H9 (cell line): ENCODE results near the gene DDAH2. TPM values are rescaled to one million over a fixed set of nuclear protein-coding genes. Genes with fewer than 3 reads are reported as not detected.

Experiments
- DNase-seq: peaks from one replicate; pipeline ENCODE4 v3.0.0-alpha.2; 2017
- H2AFZ ChIP-seq: one replicate; pipeline ENCODE4 v1.6.1; 2013; ENCODE audit warnings: mild to moderate bottlenecking, low read length, control low read depth, moderate library complexity
- H2AK5ac ChIP-seq: 2 replicates; pipeline ENCODE4 v1.6.1; 2013; ENCODE audit warnings: low read length, control low read depth, mixed read lengths; ENCODE audit not compliant: insufficient read length
- H2BK120ac ChIP-seq: one replicate; pipeline ENCODE4 v1.6.1; 2013; ENCODE audit warnings: low read depth, mild to moderate bottlenecking, low read length, control low read depth, inconsistent platforms; ENCODE audit not compliant: poor library complexity, severe bottlenecking
- H2BK12ac ChIP-seq: 2 replicates; pipeline ENCODE4 v1.6.1; 2013; ENCODE audit warnings: low read length, control low read depth, mixed read lengths, low read depth; ENCODE audit not compliant: insufficient read length
- H2BK15ac ChIP-seq: 2 replicates; pipeline ENCODE4 v1.6.1; 2013; ENCODE audit warnings: low read depth, low read length, control low read depth
- H2BK20ac ChIP-seq: one replicate; pipeline ENCODE4 v1.6.1; 2013; ENCODE audit warnings: low read depth, mild to moderate bottlenecking, low read length, control low read depth, inconsistent platforms; ENCODE audit not compliant: poor library complexity, severe bottlenecking
- H2BK5ac ChIP-seq: 2 replicates; pipeline ENCODE4 v1.6.1; 2013; ENCODE audit warnings: low read length, control low read depth, mixed read lengths; ENCODE audit not compliant: insufficient read length
- H3K14ac ChIP-seq: 2 replicates; pipeline ENCODE4 v1.6.1; 2013; ENCODE audit warnings: low read length, control low read depth; ENCODE audit not compliant: insufficient read depth
- H3K18ac ChIP-seq: 2 replicates; pipeline ENCODE4 v1.6.1; 2013; ENCODE audit warnings: low read depth, mild to moderate bottlenecking, mixed read lengths, low read length, control low read depth; ENCODE audit not compliant: insufficient read length
- H3K23ac ChIP-seq: 2 replicates; pipeline ENCODE4 v1.6.1; 2013; ENCODE audit warnings: low read length, control low read depth, mixed read lengths, low read depth; ENCODE audit not compliant: insufficient read length
- H3K23me2 ChIP-seq: 2 replicates; pipeline ENCODE4 v1.6.1; 2013; ENCODE audit warnings: low read depth, mild to moderate bottlenecking, mixed read lengths, low read length, control low read depth; ENCODE audit not compliant: insufficient read length, poor library complexity, severe bottlenecking
- H3K27ac ChIP-seq: 2 replicates; pipeline ENCODE4 v1.5.1; 2013; ENCODE audit warnings: low read length, control low read depth, mixed read lengths, low read depth; ENCODE audit not compliant: insufficient read length
- H3K27me3 ChIP-seq: 2 replicates; pipeline ENCODE4 v1.6.1; 2013; ENCODE audit warnings: low read length, control low read depth, inconsistent platforms; ENCODE audit not compliant: insufficient read depth
- H3K4ac ChIP-seq: 2 replicates; pipeline ENCODE4 v1.6.1; 2013; ENCODE audit warnings: low read depth, mild to moderate bottlenecking, control low read depth, inconsistent platforms, low read length, moderate library complexity
- H3K4me1 ChIP-seq: 2 replicates; pipeline ENCODE4 v1.6.1; 2013; ENCODE audit warnings: low read length, control low read depth, inconsistent platforms; ENCODE audit not compliant: insufficient read depth
- H3K4me2 ChIP-seq: 2 replicates; pipeline ENCODE4 v1.6.1; 2013; ENCODE audit warnings: low read length, control low read depth, mixed read lengths; ENCODE audit not compliant: insufficient read length, insufficient read depth
- H3K56ac ChIP-seq: 2 replicates; pipeline ENCODE4 v1.6.1; 2013; ENCODE audit warnings: low read depth, mild to moderate bottlenecking, mixed read lengths, low read length, control low read depth; ENCODE audit not compliant: insufficient read length
- H3K79me1 ChIP-seq: 2 replicates; pipeline ENCODE4 v1.6.1; 2013; ENCODE audit warnings: low read depth, mild to moderate bottlenecking, moderate library complexity, low read length, control low read depth, inconsistent platforms; ENCODE audit not compliant: insufficient read depth, poor library complexity, severe bottlenecking
- H3K79me2 ChIP-seq: 2 replicates; pipeline ENCODE4 v1.6.1; 2013; ENCODE audit warnings: low read length, control low read depth, inconsistent platforms; ENCODE audit not compliant: insufficient read depth
- H3K9ac ChIP-seq: 2 replicates; pipeline ENCODE4 v1.6.1; 2013; ENCODE audit warnings: low read length, control low read depth, mixed read lengths; ENCODE audit not compliant: insufficient read length; ENCODE audit errors: extremely low read depth
- H3K9me3 ChIP-seq: one replicate; pipeline ENCODE4 v1.6.1; 2013; ENCODE audit warnings: low read depth, low read length, inconsistent platforms; ENCODE audit not compliant: control insufficient read depth
- H3T11ph ChIP-seq: one replicate; pipeline ENCODE4 v1.6.1; 2013; ENCODE audit warnings: mild to moderate bottlenecking, low read length, control low read depth, inconsistent platforms
- H4K20me1 ChIP-seq: one replicate; pipeline ENCODE4 v1.6.1; 2013; ENCODE audit not compliant: control insufficient read depth, insufficient read length, insufficient read depth
- H4K5ac ChIP-seq: 2 replicates; pipeline ENCODE4 v1.6.1; 2013; ENCODE audit warnings: low read depth, mild to moderate bottlenecking, mixed read lengths, low read length, control low read depth; ENCODE audit not compliant: insufficient read length
- H4K8ac ChIP-seq: replicated peaks from 2 replicates; pipeline ENCODE4 v1.6.1; 2013; ENCODE audit warnings: low read length, control low read depth, mixed read lengths, low read depth; ENCODE audit not compliant: insufficient read length
- H4K91ac ChIP-seq: 2 replicates; pipeline ENCODE4 v1.6.1; 2013; ENCODE audit warnings: low read depth, mild to moderate bottlenecking, moderate library complexity, mixed read lengths, low read length, control low read depth; ENCODE audit not compliant: insufficient read length
- H3K27ac Mint-ChIP-seq, 3 experiments: 2 replicates in 2 of 3; 3 replicates in 1 of 3; pipeline ENCODE4 v1.8.0; 2020 to 2021; ENCODE audit warnings: mixed read lengths in 3 of 3, mild to moderate bottlenecking in 1 of 3, moderate library complexity in 1 of 3
- H3K27me3 Mint-ChIP-seq: 2 replicates; pipeline ENCODE4 v1.8.0; 2021; ENCODE audit warnings: low read depth, mild to moderate bottlenecking, moderate library complexity, mixed read lengths
- H3K36me3 Mint-ChIP-seq, 3 experiments: 2 replicates in 2 of 3; 3 replicates in 1 of 3; pipeline ENCODE4 v1.8.0; 2020 to 2021; ENCODE audit warnings: low read depth in 3 of 3, mixed read lengths in 3 of 3; ENCODE audit not compliant: insufficient read depth in 1 of 3
- H3K4me1 Mint-ChIP-seq, 2 experiments: 2 replicates each; pipeline ENCODE4 v1.8.0; 2020; ENCODE audit warnings: mixed read lengths in 2 of 2
- H3K4me3 Mint-ChIP-seq, 2 experiments: 2 replicates in 1 of 2; 3 replicates in 1 of 2; pipeline ENCODE4 v1.8.0; 2020 to 2021; ENCODE audit warnings: mild to moderate bottlenecking in 2 of 2, mixed read lengths in 2 of 2, moderate library complexity in 1 of 2
- H3K9me3 Mint-ChIP-seq, 2 experiments: 2 replicates in 1 of 2; 3 replicates in 1 of 2; pipeline ENCODE4 v1.8.0; 2020; ENCODE audit warnings: mild to moderate bottlenecking in 2 of 2, mixed read lengths in 2 of 2, moderate library complexity in 1 of 2
- CTCF ChIP-seq: fragments of 200-600 bp; sonication (generic); conservative IDR thresholded peaks from 3 replicates; pipeline ENCODE4 v1.8.0; 2021; ENCODE audit warnings: antibody characterized with exemption, mild to moderate bottlenecking
- WGBS: extraction: QIAGEN DNeasy Blood & Tissue Kit; methylation state at CpG from one replicate; pipeline ENCODE4 v1.1.7; 2013; ENCODE audit warnings: missing lambda C conversion rate, low lambda C conversion rate, mixed read lengths; ENCODE audit not compliant: insufficient read length; ENCODE audit errors: extremely low coverage; 5-methylcytosine and 5-hydroxymethylcytosine counted together
- total RNA-seq: library from RNA; stranded (reverse); gene quantifications from 2 replicates; pipeline ENCODE4 v1.2.1, GENCODE V29; 2021

DDAH2 gene
- total RNA-seq, 1 experiment from 2014 or later: 73.2 TPM

GRCh38 chr6:31744422-31744821, 15.3 kb upstream of the DDAH2 start:
- H3K27ac Mint-ChIP-seq: peak overlapping the region; percentile 31 to 50 (median 48); a peak in 6 of 7 replicates
- no peak overlapping the region for H3T11ph ChIP-seq
- H4K8ac ChIP-seq: no peak overlapping the region
- H3K9me3 ChIP-seq: no peaks in the 10 kb centered on the region
- H3K4me1 ChIP-seq: no peaks in the 10 kb centered on the region
- no peaks in the 10 kb centered on the region for H3K9me3 Mint-ChIP-seq
- H4K5ac ChIP-seq: no peak overlapping the region
- H2BK15ac ChIP-seq: no peak overlapping the region
- no peak overlapping the region for H3K4ac ChIP-seq
- no peak overlapping the region for H3K27ac ChIP-seq
- H2AFZ ChIP-seq: no peak overlapping the region
- no peak overlapping the region for H3K14ac ChIP-seq
- no peaks in the 10 kb centered on the region for H3K79me1 ChIP-seq
- no peak overlapping the region for H4K91ac ChIP-seq
- no peak overlapping the region for H3K9ac ChIP-seq
- H3K27me3 Mint-ChIP-seq: no peaks in the 10 kb centered on the region
- H3K18ac ChIP-seq: no peak overlapping the region
- H3K56ac ChIP-seq: no peak overlapping the region
- H3K79me2 ChIP-seq: no peaks in the 10 kb centered on the region
- H4K20me1 ChIP-seq: no peaks in the 10 kb centered on the region
- no peak overlapping the region for H3K23ac ChIP-seq
- H2BK12ac ChIP-seq: no peak overlapping the region
- H2BK120ac ChIP-seq: no peak overlapping the region
- H2BK20ac ChIP-seq: no peak overlapping the region
- H2BK5ac ChIP-seq: no peak overlapping the region
- WGBS: no CpG with 5 or more reads among the region's 1 CpG
- H3K4me2 ChIP-seq: no peak overlapping the region
- H3K4me3 Mint-ChIP-seq: no peak overlapping the region
- no peaks in the 10 kb centered on the region for H3K27me3 ChIP-seq
- peaks cover 13 to 28% of the 10 kb centered on the region in 2 experiments for H3K4me1 Mint-ChIP-seq
- peaks cover 7% of the 10 kb centered on the region for H3K23me2 ChIP-seq
- no peak for DNase-seq
- H3K36me3 Mint-ChIP-seq: peaks cover 18 to 53% (median 32%) of the 10 kb centered on the region in 3 experiments
- no peak for TF ChIP-seq CTCF
- H2AK5ac ChIP-seq: no peak overlapping the region
